ENCODE data around the gene ECD.

The ECD gene

DNA sequence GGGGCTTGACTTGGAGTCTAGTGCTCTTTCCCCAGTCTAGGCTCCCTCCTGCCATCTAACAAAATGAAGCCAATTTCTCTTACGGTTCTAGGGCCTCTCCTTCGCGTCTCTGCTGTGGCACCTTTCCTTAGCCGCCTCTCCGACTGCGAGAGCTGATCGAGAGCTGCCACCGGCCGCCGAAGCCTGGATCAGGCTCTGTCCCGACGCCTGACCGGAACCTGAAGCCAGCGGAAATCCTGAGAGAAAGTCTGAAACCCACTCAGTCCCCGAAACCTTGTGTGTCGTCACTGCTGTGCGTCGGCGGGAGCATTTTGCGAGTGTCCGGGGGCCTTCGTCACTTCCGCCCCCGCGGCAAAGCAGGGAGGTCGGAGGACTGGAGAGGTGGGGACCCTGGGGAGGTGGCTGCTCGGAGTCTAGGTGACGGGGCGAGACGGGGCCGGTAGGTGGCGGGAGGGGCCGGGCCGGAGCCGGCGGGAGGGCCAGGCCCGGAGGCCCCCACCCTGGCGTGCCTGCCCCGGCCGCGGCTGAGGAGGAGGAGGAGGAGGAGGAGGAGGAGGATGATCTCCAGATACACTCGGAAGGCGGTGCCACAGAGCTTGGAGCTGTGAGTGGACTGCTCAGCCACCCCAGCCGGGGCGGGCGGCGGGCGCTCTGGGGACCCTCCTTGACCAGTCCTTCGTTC lies at the start of gene ECD, which contains the start of gene FAM149B1:
Gene ECD, minus strand, starts transcription at position 226 of the 682 bp plus-strand sequence. CDS start 4,071 bp downstream, outside the sequence.
Gene FAM149B1, plus strand, starts transcription at position 337 of the 682 bp plus-strand sequence. Its CDS starts 221 bp downstream, at position 558.
- peak; percentile 86 to 91 for DNase-seq (ENCODE audit: low read depth in 2 of 2)

DNA sequence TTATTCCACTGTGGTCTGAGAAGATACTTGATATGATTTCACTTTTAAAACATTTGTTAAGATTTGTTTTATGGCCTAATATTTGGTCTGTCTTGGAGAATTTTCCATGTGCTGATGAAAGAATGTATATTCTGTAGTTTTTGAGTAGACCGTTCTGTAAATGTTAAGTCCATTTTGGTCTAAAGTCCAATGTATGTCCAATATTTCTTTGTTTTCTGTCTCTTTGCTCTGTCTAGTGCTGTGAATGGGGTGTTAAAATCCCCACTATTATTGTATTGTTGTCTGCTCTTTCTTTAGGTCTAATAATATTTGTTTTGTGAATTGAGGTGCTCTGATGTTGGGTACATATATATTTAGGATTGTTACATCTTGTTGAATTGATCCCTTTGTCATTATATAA lies 47.9 kb upstream of the ECD start:
- no peak for DNase-seq (ENCODE audit: low read depth in 2 of 2)

DNA sequence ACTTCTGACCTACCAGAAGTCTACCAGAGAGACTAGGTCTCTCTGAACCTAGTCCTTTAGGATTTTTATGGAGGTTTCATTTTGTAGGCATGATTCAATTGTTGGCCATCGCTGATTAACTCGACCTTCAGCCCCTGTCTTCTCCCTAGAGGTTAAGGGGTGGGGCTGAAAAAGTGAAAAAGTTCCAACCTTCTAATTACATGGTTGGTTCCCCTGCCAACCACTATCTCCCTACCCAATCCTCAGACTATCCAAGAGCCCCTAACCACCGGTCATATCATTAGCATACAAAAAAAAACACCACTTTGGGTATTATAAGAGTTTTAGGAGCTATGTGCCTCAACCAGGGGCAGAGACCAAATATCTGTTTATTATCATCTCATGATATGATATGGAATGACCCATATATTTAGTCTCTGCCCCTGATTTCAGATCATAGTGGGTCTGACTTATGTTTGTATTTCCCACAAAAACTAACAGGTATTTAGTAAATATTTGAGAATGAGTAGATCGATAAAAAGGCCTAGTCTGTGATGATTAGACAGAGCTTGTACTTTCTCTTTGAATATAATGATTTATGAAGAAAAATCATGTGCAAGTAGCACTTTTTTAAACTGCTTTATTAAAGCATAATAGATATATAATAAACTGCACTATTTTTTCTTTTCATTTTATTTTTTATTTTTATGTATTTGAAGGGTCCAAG lies 43.5 kb upstream of the ECD start:
- no peak for DNase-seq (ENCODE audit: low read depth in 2 of 2)

DNA sequence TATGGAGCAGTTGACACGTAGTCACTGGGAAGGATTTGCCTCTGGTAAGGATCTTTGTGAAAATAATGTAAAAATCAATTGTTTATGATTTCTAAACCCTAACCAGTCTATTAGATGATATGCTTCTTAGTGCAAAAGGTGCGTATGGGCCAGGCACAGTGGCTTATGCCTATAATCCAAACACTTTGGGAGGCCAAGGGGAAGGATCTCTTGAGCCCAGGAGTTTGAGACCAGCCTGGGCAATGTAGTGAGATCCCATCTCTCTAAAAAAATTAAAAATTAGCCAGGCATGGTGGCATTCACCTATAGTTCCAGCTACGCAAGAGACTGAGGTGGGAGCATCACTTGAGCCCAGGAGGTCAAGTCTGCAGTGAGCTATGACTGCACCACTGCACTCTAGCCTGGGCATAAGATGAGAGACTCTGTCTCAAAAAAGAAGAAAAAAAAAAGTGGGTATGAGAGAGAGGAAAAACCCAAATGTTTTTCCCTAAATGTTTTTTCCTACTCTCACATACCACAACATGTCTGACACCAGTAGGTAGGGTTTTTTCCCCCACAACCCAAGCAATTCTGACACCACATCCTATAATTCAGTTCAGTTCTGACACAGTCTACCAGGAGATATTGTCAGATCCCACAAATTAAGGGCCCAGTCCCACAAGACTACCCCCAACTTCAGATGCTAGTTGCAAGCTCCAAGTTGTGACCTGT lies 42.7 kb upstream of the ECD start:
- DNase-seq (ENCODE audit: low read depth in 2 of 2): no peak

DNA sequence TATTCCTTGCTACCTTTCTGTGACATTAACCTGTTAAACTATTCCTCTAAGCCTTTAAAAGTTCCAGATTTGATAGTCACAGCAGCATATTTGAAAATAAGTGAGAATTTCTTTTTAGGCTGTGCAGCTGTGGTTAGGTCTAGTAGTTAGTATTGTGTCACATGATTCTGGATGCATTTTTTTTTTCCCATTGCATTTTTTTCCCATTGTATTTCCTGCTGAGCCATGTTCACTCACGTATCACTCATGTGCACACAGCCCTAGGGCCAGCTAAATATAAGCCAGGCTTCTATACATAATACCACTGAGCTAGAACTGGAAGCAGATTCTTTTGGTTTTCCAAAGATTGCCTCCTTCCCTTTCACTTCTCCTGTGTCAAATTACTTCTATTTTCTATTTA lies 41.9 kb upstream of the ECD start:
- no peak for DNase-seq (ENCODE audit: low read depth in 2 of 2)

DNA sequence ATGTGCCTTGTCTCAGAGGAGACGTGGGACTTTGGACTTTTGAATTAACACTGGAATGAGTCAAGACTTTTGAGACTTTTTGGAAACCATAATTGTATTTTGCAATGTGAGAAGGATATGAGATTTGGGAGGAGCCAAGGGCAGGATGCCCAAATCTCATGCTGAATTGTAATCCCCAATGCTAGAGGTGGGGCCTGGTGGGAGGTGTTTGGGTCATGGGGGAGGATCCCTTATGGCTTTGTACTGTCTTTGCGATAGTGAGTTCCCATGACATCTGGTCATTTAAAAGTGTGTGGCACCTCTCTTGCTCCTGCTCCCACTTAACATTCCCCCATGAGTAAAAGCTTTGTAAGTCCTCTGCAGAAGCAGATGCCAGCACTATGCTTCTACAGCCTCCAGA lies 40.1 kb upstream of the ECD start:
- no peak for DNase-seq (ENCODE audit: low read depth in 2 of 2)

DNA sequence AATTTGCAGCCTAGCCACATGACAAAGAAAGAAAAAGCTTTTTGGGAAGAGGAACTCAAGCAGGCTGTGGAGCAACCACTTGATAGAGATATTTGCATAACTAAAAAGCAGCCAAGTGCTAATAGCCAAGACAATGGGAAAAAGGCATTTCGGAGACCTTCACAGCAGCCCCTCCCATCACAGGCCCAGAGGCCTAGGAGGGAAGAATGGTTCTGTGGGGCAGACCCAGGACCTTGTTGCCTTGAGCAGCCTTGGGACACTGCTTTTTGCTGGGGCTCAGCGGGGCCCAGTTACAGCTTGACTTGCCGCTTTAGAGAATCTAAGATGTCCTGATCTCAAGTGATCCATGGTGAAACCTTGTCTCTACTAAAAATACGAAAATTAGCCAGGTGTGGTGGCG lies 38.6 kb upstream of the ECD start:
- no peak for DNase-seq (ENCODE audit: low read depth in 2 of 2)

DNA sequence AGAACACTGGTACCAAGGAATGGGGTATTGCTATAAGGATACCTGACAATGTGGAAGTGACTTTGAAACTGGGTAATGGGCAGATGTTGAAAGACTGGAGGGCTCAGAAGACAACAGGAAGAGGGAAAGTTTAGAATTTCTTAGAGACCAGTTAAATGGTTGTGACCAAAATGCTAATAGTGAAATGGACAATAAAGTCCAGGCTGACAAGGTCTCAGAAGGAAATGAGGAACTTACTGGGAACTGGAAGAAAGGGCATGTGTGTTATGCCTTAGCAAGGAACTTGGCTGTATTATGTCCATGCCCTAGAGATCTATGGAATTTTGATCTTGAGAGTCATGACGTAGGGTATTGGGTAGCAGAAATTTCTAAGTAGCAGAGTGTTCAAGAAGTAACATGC lies 38.1 kb upstream of the ECD start:
- DNase-seq (ENCODE audit: low read depth in 2 of 2): no peak

DNA sequence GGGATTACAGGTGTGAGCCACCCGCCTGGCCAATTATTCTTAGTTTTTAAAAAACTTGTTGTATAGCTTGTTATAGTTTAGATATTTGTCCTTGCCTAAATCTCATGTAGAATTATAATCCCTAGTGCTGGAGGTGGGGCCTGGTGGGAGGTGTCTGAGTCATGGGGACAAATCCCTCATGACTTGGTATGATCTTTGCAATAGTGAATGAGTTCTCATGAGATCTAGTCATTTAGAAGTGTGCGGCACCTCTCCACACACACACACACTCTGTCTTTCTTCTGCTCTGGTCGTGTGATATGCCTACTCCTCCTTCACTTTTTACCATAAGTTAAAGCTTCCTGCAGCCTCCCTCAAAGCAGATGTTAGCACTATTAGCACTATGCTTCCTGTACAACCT lies 37.3 kb upstream of the ECD start:
- no peak for DNase-seq (ENCODE audit: low read depth in 2 of 2)

DNA sequence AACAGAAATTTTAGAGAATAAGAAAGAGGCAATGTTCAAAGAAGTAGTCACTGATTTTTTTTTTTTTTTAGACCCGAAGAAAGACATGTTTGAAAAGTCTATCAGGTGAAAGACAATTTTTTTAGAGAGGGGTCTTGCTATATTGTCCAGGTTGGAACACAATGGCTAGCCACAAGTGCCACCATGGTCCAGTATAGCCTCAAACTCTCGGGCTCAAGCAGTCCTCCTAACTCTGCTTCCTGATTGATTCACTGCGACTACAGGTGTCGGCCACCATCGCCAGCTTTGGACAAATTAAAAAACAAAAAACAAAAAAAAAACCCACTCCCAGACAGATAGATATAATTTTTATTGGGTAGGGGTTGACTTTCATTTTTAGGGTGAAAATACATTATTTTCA lies 22.4 kb upstream of the ECD start:
- no peak for DNase-seq (ENCODE audit: low read depth in 2 of 2)

DNA sequence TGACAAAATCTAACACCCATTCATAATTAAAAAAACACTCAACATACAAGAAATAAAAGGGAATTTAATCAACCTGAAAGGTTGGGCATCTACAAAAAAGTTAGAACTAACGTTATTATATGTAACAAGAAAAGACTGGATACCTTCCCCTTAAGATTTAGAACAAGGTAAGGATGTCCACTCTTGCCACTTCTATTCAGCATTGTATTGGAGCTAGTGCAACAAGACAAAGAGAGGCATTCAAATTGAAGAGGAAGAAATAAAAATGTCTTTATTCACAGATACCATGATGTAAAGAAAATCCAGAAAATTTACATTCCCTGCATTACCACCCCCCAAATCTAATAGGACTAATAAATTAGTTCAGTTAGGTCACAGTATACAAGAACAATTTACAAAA lies 18.5 kb upstream of the ECD start:
- DNase-seq (ENCODE audit: low read depth in 2 of 2): no peak

DNA sequence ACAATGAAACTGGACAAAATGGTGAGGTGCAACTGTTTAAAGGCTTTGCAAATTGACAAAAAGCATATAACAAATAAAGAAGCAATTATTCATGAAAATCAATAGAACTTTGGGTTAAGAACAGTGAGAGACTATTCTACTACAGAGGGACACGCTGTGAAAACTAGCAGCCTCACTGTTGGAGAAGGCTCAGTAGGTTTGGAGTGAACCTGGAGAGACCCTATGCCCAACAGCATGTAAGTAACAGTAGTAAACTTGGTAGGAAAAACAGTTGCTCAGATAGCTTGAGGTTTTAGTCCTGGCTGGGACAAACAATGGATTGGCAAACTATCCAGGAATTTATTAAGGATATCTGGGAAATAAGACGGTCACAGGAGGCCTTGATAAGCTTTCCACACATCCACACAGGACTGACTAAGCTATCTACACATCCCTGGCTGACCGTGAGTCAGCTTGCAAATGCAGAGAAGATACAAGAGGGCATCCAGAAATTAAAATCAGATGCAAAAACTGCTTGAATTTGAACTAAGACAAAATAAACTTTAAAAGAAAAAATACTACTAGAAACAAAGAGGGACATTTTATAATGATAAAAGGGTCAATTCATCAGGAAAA lies 16.0 kb upstream of the ECD start:
- no peak for DNase-seq (ENCODE audit: low read depth in 2 of 2)

DNA sequence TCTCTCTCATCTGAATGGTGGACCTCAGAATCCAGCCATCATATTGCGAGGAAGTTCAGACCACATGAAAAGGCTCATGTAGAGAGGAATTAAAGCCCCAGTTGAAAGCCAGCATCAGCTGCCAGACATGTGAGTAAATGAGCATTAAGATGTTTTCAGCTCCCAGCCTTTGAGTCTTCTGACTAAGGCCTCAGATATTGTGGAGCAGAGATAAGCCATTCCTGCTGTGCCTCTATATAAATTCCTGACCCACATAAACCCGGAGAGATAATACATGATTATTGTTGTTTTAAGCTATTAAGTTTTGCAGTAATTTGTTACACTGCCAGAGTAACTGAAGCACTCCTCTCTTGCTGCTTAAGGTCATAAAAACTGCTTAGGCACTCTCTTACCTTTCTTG lies 14.8 kb upstream of the ECD start:
- no peak for DNase-seq (ENCODE audit: low read depth in 2 of 2)

DNA sequence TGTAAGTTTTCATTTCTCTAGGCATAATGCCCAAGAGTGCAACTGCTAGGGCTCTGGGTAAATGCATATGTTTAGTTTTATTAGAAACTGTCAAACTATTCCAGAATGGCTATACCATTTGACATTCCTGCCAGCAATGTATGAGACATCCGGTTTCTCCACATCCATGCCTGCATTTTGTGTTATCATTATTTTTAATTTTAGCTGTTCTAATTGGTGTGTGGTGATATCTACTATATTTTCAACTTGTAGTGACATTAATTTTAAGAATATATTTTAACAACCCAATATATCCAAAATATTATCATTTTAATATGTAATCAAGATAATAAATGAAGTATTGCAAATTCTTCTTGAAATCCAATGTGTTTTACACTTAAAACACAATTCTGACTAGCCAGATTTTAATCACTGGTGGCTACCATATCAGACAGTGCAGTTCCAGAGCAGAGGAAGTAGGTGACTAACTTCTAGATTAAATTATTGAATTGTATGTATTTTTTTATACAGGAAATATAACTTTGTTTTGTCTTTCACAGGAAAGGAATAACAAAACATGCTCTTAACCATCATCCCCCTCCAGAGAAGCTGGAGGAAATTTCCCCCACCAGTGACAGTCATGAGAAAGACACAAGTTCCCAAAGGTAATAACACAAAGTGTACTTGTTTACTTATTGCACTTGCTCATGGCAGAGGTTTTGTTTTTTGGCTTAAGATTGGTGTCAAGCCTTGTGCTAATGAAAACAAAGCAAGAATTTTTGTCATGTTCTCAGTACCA lies 6.5 kb upstream of the ECD start:
- DNase-seq (ENCODE audit: low read depth in 2 of 2): no peak

DNA sequence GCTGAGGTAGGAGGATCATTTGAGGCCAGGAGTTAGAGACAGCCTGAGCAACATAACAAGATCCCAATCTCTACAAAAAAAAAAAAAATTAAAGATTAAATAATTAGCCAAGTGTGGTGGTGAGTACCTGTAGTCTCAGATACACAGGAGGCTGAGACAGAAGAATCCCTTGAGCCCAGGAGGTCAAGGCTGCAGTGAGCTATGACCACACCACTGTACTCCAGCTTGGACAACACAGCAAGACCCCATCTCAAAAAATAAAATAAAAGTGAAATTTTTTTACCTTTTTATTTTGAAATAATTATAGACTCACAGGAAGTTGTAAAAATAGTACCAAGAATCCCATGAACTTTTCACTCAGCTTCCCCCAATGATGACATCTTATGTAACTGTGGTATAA lies 5.1 kb upstream of the ECD start:
- DNase-seq (ENCODE audit: low read depth in 2 of 2): no peak

DNA sequence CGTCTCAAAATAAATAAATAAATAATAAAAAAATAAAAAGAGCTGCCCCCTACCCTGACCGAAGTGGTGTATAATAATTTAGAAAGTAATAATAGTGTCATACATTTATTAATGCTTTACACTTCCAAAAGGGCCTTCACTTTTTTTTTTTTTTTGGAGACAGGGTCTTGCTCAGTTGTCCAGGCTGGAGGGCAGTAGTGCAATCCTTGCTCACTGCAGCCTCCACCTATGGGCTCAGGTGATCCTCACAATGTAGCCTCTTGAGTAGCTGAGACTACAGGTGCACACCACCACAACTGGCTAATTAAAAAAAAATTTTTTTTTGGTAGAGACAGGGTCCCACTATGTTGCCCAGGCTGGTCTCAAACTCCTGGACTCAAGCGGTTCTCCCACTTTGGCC lies 1.5 kb upstream of the ECD start:
- no peak for DNase-seq (ENCODE audit: low read depth in 2 of 2)

DNA sequence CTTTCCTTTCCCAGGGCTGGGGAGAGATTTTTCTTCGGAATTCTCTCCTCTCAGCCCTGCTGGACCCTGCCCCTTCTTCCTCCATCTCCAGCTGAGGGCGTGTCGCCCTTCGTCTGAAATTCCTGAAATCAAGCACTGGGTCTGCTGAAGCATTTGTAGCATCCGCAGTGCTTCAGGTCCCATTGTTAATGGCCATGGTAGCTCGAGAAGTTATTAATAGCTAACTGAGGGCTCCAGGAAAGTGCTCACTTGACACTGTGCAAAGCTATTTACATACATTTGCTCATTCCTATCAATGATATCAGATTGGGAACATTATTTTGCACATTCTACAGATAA lies 626 bp upstream of the ECD start:
- no peak for DNase-seq (ENCODE audit: low read depth in 2 of 2)

DNA sequence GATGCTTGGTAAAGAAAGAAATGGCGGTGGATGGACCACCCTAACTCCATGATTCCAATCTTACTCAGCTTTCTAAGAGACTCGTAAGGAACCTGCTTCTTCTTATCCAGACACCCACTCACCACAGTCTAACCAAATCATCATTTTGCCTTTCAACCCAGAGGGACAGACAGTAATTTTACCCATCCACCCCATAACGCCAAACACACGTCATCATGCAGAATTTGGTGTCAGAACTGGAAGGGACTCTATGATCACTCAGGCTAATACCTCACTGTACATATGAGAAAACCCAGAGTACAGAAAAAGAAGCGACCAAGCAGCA lies 388 bp downstream of the ECD start:
- peak; percentile 1 to 7 for DNase-seq (ENCODE audit: low read depth in 2 of 2)

DNA sequence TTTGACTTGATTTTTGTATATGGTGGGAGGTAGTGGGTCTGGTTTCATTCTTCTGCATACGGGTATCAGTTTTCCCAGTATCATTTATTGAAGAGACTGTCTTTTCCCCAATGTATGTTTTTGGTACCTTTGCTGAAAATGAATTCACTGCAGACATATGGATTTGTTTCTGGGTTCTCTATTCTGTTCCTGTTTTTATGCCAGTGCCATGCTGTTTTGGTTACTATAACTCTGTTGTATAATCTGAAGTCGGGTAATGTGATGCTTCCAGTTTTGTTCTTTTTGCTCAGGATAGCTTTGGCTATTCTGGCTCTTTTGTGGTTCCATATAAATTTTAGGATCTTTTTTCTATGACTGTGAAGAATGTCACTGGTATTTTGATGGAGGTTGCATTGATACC lies 836 bp downstream of the ECD start:
- no peak for DNase-seq (ENCODE audit: low read depth in 2 of 2)

DNA sequence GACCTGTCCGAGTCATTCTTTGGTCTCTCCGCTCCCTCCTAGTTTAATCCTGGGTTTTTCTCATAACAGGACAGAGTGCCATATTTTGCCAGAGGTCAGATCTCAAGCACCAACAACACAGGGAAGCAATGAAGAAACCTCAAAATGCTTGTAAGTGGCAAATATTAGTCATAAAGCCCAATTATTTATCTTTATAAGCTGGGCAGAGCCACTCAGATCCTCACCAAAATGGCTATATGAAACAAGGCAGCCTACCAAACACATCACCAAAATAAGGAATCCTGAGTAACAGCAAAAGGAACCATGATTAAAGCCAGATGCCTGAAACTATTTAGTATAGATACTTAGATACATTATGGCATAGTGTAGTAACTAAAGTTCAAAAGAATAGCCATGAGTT lies 4.7 kb downstream of the ECD start:
- no peak for DNase-seq (ENCODE audit: low read depth in 2 of 2)

DNA sequence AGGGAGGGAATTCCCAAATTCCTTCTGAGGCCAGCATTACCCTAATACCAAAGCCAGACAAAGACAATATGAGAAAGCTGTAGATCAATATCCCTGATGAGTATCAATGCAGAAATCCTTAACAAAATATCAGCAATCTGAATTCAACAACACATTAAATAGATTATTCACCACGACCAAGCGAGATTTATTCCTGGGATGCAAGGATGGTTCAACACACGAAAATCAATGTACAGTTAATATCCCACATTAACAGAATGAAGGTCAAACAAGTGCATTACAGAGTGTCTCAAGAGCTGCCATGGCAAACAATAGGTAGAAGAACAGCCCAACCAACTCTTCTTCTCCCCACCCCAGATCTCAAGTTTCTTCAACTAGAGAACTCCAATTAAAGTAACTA lies 6.1 kb downstream of the ECD start:
- no peak for DNase-seq (ENCODE audit: low read depth in 2 of 2)

DNA sequence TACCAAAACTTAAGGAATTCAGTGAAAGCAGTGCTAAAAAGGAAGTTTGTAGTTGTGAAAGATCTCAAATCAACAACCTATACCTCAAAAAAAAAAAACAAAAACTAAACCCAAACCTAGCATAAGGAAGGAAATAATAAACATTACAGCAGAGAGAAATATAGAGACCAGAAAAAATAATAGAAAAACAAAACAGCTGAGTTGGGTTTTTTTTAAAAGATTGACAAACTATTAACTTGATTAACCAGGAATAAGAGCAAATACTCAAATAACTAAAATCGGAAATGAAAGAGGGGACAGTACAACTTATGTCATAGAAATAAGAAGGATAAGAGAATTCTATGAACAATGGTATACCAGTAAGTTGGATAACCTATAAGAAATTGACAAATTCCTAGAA lies 6.7 kb downstream of the ECD start:
- DNase-seq (ENCODE audit: low read depth in 2 of 2): no peak

All from stimulated activated CD4-positive, alpha-beta T cell treated with anti-CD3 and anti-CD28 coated beads, Interleukin-15, amount 100 ng/mL, for 48 hours (primary cell).